ENCODE measurements around the gene MYO3A.

MYO3A gene

DNA sequence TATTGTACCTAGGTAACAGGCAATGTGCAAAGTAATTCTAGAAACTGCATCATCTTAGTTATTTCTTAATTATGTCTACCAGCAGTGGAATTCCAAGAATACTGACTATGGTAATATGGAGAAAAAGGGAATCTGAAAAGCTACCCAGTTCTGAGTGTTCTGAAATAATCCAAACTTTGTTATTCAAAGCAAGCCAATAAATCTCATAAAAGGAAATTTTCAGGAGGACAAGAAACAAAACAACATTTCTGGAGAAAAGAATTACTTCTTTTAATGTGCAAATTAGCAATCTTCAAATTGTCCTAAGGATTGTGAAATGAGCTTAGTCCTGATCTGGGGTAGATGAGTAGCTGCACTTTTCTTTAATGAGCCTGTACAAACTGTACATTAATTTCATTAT is 88.8 kb downstream of the MYO3A start:
- no peak overlapping the region for H3K27ac ChIP-seq
- TF ChIP-seq, protein P1, sequence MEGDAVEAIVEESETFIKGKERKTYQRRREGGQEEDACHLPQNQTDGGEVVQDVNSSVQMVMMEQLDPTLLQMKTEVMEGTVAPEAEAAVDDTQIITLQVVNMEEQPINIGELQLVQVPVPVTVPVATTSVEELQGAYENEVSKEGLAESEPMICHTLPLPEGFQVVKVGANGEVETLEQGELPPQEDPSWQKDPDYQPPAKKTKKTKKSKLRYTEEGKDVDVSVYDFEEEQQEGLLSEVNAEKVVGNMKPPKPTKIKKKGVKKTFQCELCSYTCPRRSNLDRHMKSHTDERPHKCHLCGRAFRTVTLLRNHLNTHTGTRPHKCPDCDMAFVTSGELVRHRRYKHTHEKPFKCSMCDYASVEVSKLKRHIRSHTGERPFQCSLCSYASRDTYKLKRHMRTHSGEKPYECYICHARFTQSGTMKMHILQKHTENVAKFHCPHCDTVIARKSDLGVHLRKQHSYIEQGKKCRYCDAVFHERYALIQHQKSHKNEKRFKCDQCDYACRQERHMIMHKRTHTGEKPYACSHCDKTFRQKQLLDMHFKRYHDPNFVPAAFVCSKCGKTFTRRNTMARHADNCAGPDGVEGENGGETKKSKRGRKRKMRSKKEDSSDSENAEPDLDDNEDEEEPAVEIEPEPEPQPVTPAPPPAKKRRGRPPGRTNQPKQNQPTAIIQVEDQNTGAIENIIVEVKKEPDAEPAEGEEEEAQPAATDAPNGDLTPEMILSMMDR (conservative IDR thresholded peaks at IDR 0.05): no peak

DNA sequence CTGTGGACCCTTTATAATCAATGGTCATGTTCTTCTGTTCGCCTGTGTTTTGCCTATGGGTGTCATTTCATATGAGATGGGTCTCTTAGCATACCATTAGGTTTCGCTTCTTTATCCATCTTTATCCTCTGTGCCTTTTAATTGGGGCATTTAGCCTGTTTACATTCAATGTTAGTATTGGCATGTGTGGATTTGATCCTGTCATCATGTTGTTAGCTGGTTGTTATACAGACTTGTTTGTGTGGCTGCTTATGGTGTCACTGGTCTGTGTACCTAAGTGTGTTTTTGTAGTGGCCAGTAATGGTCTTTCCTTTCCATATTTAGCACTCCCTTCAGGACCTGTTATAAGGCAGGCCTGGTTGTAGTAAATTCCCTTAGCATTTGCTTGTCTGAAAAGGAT is 90.3 kb downstream of the MYO3A start:
- no peak overlapping the region for H3K27ac ChIP-seq
- TF ChIP-seq, protein P1 (conservative IDR thresholded peaks at IDR 0.05): no peak

DNA sequence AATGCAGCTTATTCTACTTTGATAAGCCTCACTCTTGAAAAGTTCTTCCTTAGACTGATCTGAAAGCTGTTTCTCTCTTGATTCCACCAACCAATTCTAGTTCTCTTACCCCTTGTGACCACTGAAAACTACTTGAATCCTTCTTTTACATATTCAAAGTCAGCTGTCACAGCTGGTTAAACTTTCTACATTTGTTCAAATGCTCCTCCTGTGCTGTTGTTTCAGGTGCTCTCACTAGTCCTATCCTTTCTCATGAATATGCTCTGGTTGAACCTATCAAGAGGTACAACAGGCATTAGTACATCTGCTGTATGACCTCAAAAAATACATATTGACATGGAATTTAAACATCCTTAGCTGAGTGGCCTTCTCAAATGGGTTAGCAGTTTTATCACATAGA is 91.5 kb downstream of the MYO3A start:
- TF ChIP-seq, protein P1 (conservative IDR thresholded peaks at IDR 0.05): no peak
- H3K27ac ChIP-seq: no peak overlapping the region

DNA sequence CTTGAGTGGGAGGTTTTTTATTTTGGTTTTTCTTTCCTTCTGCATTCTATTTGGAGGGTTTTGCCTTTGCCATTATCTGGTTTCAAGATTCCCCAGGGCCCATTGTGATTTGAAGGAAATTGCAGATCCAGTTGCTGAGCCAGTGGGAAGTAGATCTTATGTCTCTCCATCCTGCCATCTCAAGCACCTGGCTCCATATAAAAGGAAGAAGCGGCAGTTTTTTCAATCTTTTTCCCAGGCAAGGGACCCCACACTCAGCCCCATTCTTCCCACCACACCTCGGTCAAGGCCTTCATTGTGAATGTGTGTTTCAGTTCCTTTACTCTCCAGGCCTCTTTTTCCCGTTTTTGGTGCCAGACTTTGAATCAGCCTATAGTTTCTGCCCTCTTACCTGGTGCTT is 95.8 kb downstream of the MYO3A start:
- TF ChIP-seq, protein P1 (conservative IDR thresholded peaks at IDR 0.05): no peak

DNA sequence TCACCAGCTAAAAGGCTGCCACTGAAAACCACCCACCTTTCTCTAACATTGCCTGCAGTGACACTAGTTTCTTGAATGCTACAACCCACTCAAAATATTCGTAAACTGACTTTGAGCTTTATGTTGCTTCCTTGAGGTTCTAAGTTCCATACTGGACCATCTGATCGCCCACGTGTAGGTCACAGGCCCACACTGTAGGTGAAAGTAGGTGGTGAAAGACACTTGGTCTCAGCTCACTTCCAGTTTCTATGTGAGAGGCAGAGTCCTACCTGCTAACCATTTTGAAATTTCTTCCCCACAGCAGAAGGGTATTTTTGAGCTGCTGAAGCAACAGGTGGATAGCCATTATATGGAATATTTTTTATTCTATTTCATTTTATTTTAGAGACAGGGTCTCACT is 97.3 kb downstream of the MYO3A start:
- no peak overlapping the region for H3K27ac ChIP-seq
- TF ChIP-seq, protein P1 (conservative IDR thresholded peaks at IDR 0.05): no peak

More for the DNA sequence above, 95.8 kb downstream of the MYO3A start:
- no peak overlapping the region for H3K27ac ChIP-seq

DNA sequence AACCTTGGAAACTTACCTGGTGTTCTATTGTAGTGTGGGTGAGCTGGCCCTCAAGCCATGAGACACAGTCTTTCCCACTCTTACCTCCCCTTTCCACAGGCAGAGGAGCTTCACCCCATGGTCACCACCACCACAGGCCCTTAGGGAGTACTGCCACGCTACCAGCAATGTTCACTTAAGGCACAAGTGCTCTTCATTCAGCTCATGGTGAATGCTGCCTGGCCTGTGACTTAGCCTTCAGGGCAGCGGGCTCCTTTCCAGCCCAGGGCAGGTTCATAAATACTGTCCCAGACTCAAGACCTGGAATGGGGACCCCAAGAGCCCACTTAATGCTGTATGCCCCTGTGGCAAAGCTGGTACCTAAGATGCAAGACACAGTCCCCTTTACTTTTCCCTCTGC is 109.4 kb downstream of the MYO3A start:
- no peak overlapping the region for H3K27ac ChIP-seq
- TF ChIP-seq, protein P1 (conservative IDR thresholded peaks at IDR 0.05): no peak

DNA sequence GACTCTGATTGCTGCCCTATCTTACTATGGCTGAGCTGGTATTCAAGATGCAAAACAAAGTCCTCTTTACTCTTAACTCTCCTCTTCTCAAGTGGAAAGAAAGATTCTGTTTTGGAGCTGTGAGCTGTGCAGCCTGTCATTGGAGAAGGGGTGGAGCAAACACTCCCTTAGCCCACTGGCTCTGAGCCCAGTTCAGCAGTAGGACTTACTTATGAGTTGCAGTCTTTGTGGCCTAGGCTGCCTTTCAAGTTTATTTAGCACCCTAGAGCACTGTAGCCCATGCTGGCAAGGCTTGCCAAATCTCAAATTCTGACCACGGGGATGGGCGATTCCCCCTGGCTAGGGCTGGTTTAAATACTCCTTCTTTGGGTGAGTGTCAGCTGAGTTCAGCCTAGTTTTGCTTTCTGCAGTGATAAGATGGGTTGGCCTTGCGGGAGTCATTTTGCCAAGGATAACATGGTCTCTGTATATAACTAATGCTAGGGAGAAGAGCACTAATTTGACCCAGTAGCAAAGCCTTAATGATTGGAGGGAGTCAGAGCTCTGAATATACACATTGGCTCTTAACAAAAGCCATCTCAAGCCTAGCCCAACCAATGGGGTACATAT is 110.2 kb downstream of the MYO3A start:
- TF ChIP-seq, protein P1 (conservative IDR thresholded peaks at IDR 0.05): no peak
- no peak overlapping the region for H3K27ac ChIP-seq

Measured in VCaP (cell line).